T-helper 2 cell treated with Interferon-gamma antibody and Interleukin-4, amounts not matched to agents 5 μg/mL and 100 μg/mL, for 36 hours (primary cell): ENCODE measurements around the gene GPR45.

Experiments
- DNase-seq: peaks from one replicate; pipeline ENCODE4 v3.0.0; 2021; ENCODE audit warnings: low spot score
- H3K27ac Mint-ChIP-seq: one replicate; pipeline ENCODE4 v1.8.0; 2021; ENCODE audit warnings: mild to moderate bottlenecking, mixed read lengths
- H3K27me3 Mint-ChIP-seq: one replicate; pipeline ENCODE4 v1.8.0; 2021; ENCODE audit warnings: low read depth, mixed read lengths
- H3K36me3 Mint-ChIP-seq: one replicate; pipeline ENCODE4 v1.8.0; 2021; ENCODE audit warnings: low read depth, mixed read lengths
- H3K4me1 Mint-ChIP-seq: one replicate; pipeline ENCODE4 v1.8.0; 2021; ENCODE audit warnings: low read depth, mixed read lengths
- H3K4me3 Mint-ChIP-seq: one replicate; pipeline ENCODE4 v1.8.0; 2022; ENCODE audit warnings: mild to moderate bottlenecking, moderate library complexity, mixed read lengths
- H3K9me3 Mint-ChIP-seq: one replicate; pipeline ENCODE4 v1.8.0; 2021; ENCODE audit warnings: mixed read lengths

Gene GPR45

GRCh38 chr2:105269426-105269825 lies 27.9 kb downstream of the GPR45 start:
- peaks cover 37% of the 10 kb centered on the region for H3K36me3 Mint-ChIP-seq
- H3K4me1 Mint-ChIP-seq: no peaks in the 10 kb centered on the region
- H3K9me3 Mint-ChIP-seq: no peaks in the 10 kb centered on the region
- no peak overlapping the region for H3K27ac Mint-ChIP-seq
- H3K27me3 Mint-ChIP-seq: no peaks in the 10 kb centered on the region
- DNase-seq: no peak
- H3K4me3 Mint-ChIP-seq: no peak overlapping the region

- H3K4me3 Mint-ChIP-seq: no peak overlapping the region
- H3K4me1 Mint-ChIP-seq: no peaks in the 10 kb centered on the region
- peaks cover 42% of the 10 kb centered on the region for H3K36me3 Mint-ChIP-seq
- H3K27ac Mint-ChIP-seq: no peak overlapping the region
- no peaks in the 10 kb centered on the region for H3K27me3 Mint-ChIP-seq
- H3K9me3 Mint-ChIP-seq: no peaks in the 10 kb centered on the region
- DNase-seq: no peak
Observed at GRCh38 chr2:105271393-105272045, 30.0 kb downstream of the GPR45 start.

DNA sequence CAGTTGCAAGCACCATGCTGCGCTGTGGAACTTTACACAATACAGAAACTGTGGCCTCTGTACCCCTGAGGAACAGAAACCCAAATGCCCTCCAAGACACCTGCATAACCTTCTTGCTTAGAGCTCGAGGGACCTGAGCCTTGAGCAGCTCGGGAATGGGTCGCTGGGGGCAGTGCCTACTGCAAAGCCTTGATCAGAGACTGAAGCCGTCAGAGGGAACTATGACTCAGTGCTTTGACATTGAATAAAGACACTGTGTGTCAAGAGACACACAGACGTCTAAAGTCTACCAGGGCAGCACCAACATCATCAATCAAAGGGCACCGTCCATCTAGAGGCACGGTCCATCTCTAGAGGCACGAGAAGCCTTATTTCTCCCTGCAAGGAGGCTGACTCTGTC lies 30.6 kb downstream of the GPR45 start:
- Mint-ChIP-seq H3K4me1 (no peaks in the 10 kb centered on the region), H3K27ac (no peak overlapping the region), H3K36me3 (peaks cover 38% of the 10 kb centered on the region), H3K27me3 (no peaks in the 10 kb centered on the region), H3K9me3 (no peaks in the 10 kb centered on the region), H3K4me3 (no peak overlapping the region)
- no peak for DNase-seq

- Mint-ChIP-seq H3K9me3 (no peaks in the 10 kb centered on the region), H3K27me3 (no peaks in the 10 kb centered on the region), H3K27ac (no peak overlapping the region), H3K4me1 (no peaks in the 10 kb centered on the region), H3K36me3 (peaks cover 33% of the 10 kb centered on the region), H3K4me3 (no peak overlapping the region)
- no peak for DNase-seq
Observed at GRCh38 chr2:105274046-105274445, 32.5 kb downstream of the GPR45 start.

DNA sequence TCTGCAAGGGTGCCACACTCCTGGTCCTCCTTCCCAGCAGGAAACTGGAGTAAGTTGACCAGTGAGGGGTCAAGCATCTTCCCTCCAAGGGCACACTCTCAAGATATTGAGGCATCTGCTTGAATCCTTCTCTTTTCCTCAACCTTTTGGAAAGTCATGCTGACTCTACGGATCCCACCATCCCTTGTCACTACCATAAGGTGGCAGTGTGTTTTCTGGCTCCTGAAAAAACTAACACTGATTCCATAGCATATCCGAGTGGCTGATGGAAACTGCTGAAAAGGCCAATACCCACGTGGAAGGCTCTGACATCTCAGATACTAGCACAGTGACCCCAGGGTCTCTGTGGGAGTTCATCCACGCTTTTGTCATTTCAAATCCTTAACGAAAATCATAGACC lies 37.1 kb downstream of the GPR45 start:
- Mint-ChIP-seq H3K4me3 (no peak overlapping the region), H3K27ac (no peak overlapping the region), H3K36me3 (peaks cover 17% of the 10 kb centered on the region), H3K27me3 (no peaks in the 10 kb centered on the region), H3K9me3 (no peaks in the 10 kb centered on the region), H3K4me1 (no peaks in the 10 kb centered on the region)
- DNase-seq: no peak

GRCh38 chr2:105279126-105279525 lies 37.6 kb downstream of the GPR45 start:
- Mint-ChIP-seq H3K27me3 (no peaks in the 10 kb centered on the region), H3K9me3 (no peaks in the 10 kb centered on the region), H3K27ac (no peak overlapping the region), H3K4me1 (no peaks in the 10 kb centered on the region), H3K4me3 (no peak overlapping the region), H3K36me3 (peaks cover 15% of the 10 kb centered on the region)
- no peak for DNase-seq

DNA sequence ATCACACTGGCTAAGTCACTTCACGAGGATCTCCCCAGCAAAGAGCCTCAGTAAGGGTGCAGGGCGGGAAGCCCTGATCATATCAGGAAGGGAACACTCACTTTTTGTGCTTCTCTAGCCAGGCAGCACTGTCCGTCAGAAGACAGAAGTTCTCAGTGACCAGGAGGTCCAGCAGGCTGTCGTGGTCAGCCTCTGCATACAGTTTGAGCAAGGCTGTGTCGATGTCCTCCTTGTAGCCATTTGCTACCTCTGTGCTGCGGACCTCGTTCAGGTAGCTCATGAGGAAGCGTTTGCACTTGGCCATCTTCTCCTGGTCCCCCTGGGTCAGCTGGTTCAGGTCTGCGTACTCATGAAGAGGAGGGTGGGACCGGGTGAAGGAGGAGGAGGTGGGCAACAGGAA lies 38.7 kb downstream of the GPR45 start:
- peaks cover 15% of the 10 kb centered on the region for H3K36me3 Mint-ChIP-seq
- no peak for DNase-seq
- H3K27me3 Mint-ChIP-seq: no peaks in the 10 kb centered on the region
- H3K4me1 Mint-ChIP-seq: no peaks in the 10 kb centered on the region
- no peaks in the 10 kb centered on the region for H3K9me3 Mint-ChIP-seq
- no peak overlapping the region for H3K4me3 Mint-ChIP-seq
- H3K27ac Mint-ChIP-seq: no peak overlapping the region

GRCh38 chr2:105283532-105283931 lies 42.0 kb downstream of the GPR45 start:
- H3K27ac Mint-ChIP-seq: no peak overlapping the region
- DNase-seq: no peak
- peaks cover 3% of the 10 kb centered on the region for H3K4me1 Mint-ChIP-seq
- peaks cover 15% of the 10 kb centered on the region for H3K36me3 Mint-ChIP-seq
- no peak overlapping the region for H3K4me3 Mint-ChIP-seq
- H3K27me3 Mint-ChIP-seq: no peaks in the 10 kb centered on the region
- no peaks in the 10 kb centered on the region for H3K9me3 Mint-ChIP-seq

DNA sequence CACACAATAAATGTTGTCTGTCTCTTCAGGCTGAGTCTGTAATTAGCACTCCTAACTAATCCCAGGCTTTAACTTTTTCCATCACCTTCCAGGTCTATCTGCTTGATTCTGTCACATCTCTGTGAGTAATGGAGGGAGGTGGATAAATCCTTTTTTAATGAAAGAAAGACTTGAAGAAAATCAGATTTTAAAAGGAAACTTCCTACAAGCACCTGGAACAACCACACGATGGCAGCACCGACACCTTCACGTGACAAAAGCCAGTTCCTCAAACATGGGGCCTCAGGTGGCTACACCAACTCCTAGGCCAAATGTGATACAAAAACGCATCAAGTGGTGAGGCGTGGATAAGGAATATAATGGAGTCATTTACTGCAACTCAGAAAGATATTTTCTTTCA lies 46.1 kb downstream of the GPR45 start:
- no peak for DNase-seq
- Mint-ChIP-seq H3K4me3 (no peak overlapping the region), H3K9me3 (no peaks in the 10 kb centered on the region), H3K36me3 (peaks cover 23% of the 10 kb centered on the region), H3K27ac (no peak overlapping the region), H3K4me1 (peaks cover 3% of the 10 kb centered on the region), H3K27me3 (no peaks in the 10 kb centered on the region)

DNA sequence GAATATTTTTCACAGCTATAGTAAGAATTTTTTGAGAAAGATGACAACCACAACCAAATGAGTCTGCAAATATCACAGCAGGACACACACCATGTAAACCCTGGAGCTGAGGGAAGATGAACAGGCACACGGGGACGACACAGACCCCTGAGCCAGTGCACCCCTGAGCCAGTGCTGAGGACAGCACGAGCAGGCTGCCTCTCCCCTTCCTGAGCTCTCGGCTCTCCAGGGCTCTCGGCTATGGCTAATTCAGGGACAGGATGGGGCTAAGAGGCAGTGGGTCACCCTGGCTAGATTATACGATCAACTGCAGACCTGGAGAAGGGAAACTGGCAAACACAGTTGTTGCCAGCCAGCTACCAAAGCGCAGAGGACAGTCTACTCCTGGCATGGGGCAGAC lies 46.6 kb downstream of the GPR45 start:
- DNase-seq: no peak
- no peaks in the 10 kb centered on the region for H3K9me3 Mint-ChIP-seq
- no peak overlapping the region for H3K27ac Mint-ChIP-seq
- H3K4me1 Mint-ChIP-seq: peaks cover 3% of the 10 kb centered on the region
- H3K27me3 Mint-ChIP-seq: no peaks in the 10 kb centered on the region
- peaks cover 23% of the 10 kb centered on the region for H3K36me3 Mint-ChIP-seq
- H3K4me3 Mint-ChIP-seq: no peak overlapping the region

- DNase-seq: no peak
- Mint-ChIP-seq H3K27me3 (no peaks in the 10 kb centered on the region), H3K4me3 (no peak overlapping the region), H3K4me1 (peaks cover 5% of the 10 kb centered on the region), H3K36me3 (peaks cover 31% of the 10 kb centered on the region), H3K9me3 (no peaks in the 10 kb centered on the region), H3K27ac (no peak overlapping the region)
Observed at GRCh38 chr2:105290981-105291660, 49.6 kb downstream of the GPR45 start.

DNA sequence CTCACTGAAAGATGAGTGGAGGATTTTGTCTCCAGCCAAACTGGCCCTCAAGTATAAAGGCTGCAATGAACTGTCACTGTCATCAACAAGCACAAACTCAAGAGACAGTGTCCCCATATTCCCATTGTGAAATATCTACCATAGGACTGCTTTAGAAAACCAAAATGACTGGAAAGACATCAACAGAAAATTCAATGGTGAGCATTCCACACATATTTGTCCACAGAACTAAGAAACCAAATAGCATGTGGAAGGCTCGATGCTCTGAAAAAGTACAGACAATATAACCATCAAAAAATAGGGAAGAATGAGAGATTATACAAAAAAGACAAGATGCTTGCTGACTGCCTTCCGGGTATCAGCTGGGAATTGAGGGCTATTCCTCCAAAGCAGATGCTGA lies 50.4 kb downstream of the GPR45 start:
- H3K36me3 Mint-ChIP-seq: peaks cover 32% of the 10 kb centered on the region
- H3K4me1 Mint-ChIP-seq: peaks cover 5% of the 10 kb centered on the region

More for the DNA sequence above, 50.4 kb downstream of the GPR45 start:
- Mint-ChIP-seq H3K9me3 (no peaks in the 10 kb centered on the region), H3K4me3 (no peak overlapping the region), H3K27ac (no peak overlapping the region), H3K27me3 (no peaks in the 10 kb centered on the region)
- DNase-seq: no peak
